CD4-positive, alpha-beta T cell treated with Interleukin-1 beta for 1 hour (primary cell): Measurements from ENCODE around the gene TICAM2.

Experiments
- DNase-seq, 2 donors: peaks; one replicate each; pipeline ENCODE4 v3.0.0-alpha.2; 2020 to 2022

Gene TICAM2

GRCh38 chr5:115561176-115561575 lies 41.1 kb downstream of the TICAM2 start:
- DNase-seq = no peak

- DNase-seq = no peak
Measured at GRCh38 chr5:115559524-115559923, 42.8 kb downstream of the TICAM2 start.

- DNase-seq = no peak
Measured at GRCh38 chr5:115558388-115558956, 43.8 kb downstream of the TICAM2 start.

GRCh38 chr5:115557667-115558387 lies 44.5 kb downstream of the TICAM2 start:
- no peak for DNase-seq

- DNase-seq = no peak
Measured at GRCh38 chr5:115556276-115556675, 46.0 kb downstream of the TICAM2 start.

GRCh38 chr5:115555084-115555633 lies 47.1 kb downstream of the TICAM2 start:
- DNase-seq = no peak

GRCh38 chr5:115553082-115553481 lies 49.2 kb downstream of the TICAM2 start:
- no peak for DNase-seq

DNA sequence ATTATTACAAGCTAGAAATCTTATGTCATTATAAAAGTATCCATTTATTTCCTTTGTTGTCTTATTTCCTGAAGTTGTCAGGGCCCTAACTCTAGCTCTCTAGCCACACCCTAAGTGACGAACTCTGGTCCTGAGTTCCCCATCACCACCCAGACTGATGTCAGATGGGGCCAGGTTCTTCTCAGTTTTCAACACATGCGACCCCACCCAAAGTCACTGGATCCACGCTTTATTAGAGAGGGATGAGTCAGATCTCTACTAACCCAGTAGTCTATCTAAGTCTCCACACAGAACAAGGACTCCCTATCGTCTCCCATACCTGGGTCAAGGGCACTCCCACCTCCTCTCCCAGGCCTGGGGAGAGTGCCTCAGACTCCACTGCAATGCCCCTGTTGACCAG lies 50.9 kb downstream of the TICAM2 start:
- DNase-seq = peak in 1 of 2 donors; percentile 63

DNA sequence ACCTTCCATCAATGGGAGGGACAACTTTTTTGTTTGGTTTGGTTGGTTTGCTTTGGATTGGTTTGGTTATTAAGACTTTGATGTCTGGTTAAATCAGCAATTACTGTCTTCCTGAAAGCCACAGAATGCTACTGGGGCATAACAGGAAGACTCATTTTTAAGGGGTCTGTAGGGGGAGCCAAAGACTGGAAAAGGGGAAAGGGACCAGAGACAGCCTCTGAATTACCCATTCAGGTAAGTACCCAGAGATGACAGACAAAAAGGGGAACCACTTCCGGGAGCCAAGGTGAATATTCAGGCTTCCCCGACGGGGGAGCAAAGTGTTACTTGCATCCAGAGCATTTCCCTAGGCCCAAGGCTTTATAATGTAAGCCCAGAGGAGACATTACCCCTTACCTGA lies 53.1 kb downstream of the TICAM2 start:
- DNase-seq = peak in 1 of 2 donors; percentile 10

GRCh38 chr5:115548683-115549082 lies 53.6 kb downstream of the TICAM2 start:
- no peak for DNase-seq

DNA sequence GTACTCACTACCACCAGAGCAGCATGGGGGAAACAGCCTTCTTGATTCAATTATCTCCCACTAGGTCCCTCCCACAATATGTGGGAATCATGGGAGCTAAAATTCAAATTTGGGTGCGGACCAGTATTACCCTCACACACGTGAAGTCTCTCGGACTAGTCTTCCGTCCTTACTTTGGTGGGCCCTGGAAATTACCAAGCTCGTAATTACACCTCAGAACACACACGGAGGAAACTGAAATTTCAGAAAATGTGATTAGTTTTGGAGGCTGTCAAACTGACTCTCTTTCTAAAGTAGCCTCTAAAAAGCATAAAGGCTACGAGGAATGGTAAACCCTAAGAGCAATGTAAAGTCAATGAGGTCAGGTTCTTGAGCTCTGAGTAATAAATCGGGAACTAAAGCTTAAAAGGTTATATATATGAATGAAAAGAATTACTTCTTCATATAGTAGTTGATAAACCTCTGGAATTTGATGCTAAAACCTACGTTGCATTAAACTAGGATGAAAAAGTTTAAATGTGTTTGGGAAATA lies 56.9 kb downstream of the TICAM2 start:
- DNase-seq = no peak

DNA sequence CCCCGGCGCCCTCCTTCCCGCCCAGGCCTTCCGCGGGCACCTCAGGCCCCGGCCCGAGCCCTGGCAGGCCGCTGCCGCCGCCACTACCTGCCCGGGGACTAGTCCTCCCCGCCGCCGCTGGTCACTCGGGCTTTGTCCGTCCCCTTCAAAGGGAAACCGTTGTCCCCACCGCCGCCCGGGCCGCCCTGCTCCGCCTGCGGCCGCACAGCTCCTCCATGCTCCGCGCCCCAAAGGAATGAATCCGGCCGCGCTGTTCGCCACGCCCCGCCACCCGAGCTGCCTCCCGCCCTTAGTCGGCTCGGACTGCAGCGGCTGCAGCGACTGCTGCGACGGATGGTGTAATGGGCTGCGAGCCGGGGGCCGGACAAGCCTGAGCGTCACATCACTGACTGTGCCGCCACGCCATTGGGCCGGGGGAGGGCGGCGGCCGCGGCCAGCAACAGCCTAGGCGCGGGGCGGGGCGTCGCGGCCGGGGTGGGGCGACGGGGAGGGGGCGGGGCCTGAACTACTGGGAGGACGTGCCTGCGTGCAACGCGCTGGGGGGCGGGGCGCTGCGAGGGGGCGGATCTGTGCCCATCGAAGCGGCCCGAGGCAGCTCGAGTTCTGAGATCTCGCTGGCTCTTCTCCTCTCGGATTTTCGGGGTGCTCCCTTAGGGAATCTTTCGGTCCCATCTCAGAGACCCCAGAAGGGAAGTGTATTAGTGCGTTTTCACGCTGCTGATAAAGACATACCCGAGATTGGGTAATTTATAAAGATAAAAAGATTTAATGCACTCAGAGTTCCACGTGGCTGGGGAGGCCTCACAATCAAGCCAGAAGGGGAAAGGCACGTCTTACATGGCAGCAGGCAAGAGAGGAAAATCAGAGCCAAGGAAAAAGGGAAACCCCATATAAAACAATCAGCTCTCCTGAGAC lies 57.6 kb downstream of the TICAM2 start, which contains the start of gene FEM1C:
TSS of gene FEM1C (minus strand) at position 340 of the 915 bp plus-strand sequence. CDS start 1,282 bp downstream, outside the sequence.
- DNase-seq = peak; percentile 94 to 96

GRCh38 chr5:115544043-115544435 lies 58.2 kb downstream of the TICAM2 start:
- DNase-seq = peak; percentile 50 to 56

DNA sequence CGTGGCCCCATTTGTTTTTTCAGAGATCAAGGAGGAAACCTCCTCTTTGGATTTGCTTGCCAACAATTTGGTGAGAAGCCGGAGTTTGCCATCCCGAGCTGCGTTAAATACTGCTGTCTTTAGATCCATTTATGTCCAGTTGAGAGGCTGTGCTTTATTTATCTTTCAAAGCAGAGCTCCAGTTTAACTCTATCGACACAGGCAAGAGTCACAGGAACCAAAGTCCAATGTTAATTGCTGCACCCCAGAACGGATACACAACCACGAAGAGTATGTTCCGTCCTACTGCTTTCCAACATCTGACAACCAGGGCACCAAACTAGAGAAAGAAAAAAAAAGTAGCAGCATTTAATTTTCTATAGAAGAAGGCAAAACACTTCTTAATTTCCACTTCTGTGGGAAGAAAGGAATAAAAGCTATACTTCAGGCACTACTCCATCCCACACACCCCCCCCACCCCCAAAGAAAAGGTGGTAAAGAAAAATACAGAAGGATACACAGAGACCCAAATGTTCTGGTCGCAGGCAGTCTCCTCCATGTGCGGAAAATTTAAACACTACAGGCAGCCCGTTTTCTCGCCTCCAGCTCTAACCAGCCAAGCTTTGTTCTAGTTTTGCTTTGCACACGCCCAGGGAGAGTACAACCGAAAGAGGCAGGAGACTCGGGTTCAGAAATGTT lies 58.8 kb downstream of the TICAM2 start:
- no peak for DNase-seq

GRCh38 chr5:115542651-115543364 lies 59.5 kb downstream of the TICAM2 start:
- no peak for DNase-seq

DNA sequence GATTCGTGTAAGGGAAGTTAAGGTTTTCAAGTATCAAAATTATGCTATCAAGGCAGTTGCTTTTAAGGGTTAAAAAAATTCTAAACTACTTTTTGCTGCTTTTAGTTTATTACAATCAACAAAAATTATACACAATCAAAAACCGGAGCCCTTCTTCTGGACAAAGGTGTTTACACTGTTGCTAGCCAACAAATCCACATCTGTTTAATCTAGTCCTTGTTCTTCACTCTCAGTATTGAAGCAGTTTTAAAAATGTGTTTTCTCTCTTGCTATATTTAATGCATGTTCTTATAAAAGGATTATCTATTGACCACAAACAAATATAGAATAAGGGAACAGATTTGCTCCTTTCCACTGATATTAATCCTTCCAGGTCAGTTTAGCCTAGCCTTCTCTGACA lies 60.2 kb downstream of the TICAM2 start:
- no peak for DNase-seq

DNA sequence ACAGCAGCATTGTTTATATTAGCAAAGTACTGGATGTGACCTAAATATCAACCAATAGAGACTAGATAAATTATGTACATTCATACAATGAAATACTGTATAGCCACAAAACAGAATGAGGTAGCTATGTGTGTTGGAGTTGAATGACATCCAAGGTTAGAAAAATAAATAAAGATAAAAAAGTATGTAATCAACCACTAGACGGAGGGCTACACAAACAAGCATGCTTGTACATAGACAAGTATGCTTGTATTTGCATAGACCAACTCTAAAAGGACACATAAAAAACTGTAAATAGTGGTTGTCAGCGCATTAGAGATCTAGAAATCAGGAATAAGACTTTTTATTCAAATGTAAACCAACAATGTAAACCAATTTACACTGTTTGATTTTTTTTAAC lies 60.7 kb downstream of the TICAM2 start:
- no peak for DNase-seq

- DNase-seq = no peak
Measured at GRCh38 chr5:115535479-115536035, 66.7 kb downstream of the TICAM2 start.

GRCh38 chr5:115532517-115532916 lies 69.8 kb downstream of the TICAM2 start:
- no peak for DNase-seq

DNA sequence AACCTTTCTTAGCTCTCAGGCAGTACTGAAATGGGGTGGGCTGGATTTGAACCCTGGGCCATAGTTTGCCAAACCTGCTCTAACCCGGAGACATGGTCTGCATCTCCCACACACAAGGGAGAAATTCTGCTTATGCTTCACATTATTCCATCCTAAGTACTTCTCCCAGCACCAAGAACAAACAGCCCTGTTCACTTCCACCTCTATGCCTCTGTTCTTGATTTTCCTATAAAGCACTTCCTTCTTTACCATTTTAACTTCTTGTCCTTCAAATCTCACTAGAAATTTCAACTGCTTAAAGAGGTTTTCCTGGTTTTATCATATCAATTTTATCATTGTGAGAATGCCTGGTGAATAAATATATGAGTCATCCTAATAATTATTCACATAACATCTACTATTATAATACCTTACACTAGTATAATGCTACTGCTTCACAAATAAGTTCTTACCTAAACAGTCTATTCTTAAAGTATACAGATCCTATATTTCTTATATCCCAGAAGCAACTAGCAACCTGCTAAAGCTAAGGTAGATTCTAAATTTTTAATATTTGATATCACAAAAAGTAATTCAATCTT lies 70.4 kb downstream of the TICAM2 start:
- DNase-seq = no peak

GRCh38 chr5:115531380-115531779 lies 70.9 kb downstream of the TICAM2 start:
- no peak for DNase-seq
